T-cell (primary cell): ENCODE results near the gene FBLN7. TPM values are rescaled to one million over a fixed set of nuclear protein-coding genes. Genes with fewer than 3 reads are reported as not detected.
A peak's percentile ranks its signal among the peaks of the same experiment; 100 is the strongest.
"Not testable (repeated sequence)": the region's sequence is repeated elsewhere in the genome, so short reads cannot be mapped to it uniquely, and the experiment has no call there.

Source experiments
- ATAC-seq, 4 experiments: fragments of 200-7000 bp in 3 of 4; fragments of 150-1000 bp in 1 of 4; cut with Tn5 transposase; replicated peaks in 1 of 4; 1 replicate in 3 of 4; 2 replicates in 1 of 4; pipeline ENCODE4 v1.10.0; 2021; ENCODE audit warnings: moderate library complexity in 3 of 4, mild to moderate bottlenecking in 2 of 4, moderate number of reproducible peaks in 1 of 4
- CTCF ChIA-PET, 2 donors: fragments of 300-600 bp; sonication (Branson Sonifier 250); formaldehyde crosslinking; loops; one replicate each; lab custom pipeline; 2022; ENCODE audit warnings: antibody characterized with exemption in 2 of 2; lab: Charles Lee
- POLR2A ChIA-PET, 2 donors: fragments of 300-600 bp; sonication (Branson Sonifier 250); formaldehyde crosslinking; loops; one replicate each; lab custom pipeline; 2022; ENCODE audit warnings: antibody characterized with exemption in 2 of 2; lab: Charles Lee
- DNase-seq, 35 experiments: peaks; one replicate each; pipeline versions ENCODE4 v3.0.0 to v3.0.0-alpha.2; 2013 to 2023
- H3K27ac ChIP-seq: one replicate; pipeline ENCODE4 v1.5.1; 2013; ENCODE audit warnings: low read length
- H3K27me3 ChIP-seq, 2 experiments: replicated peaks in 1 of 2; 1 replicate in 1 of 2; 2 replicates in 1 of 2; pipeline versions ENCODE4 v1.6.1 to v1.7.0; 2013; ENCODE audit warnings: low read length in 1 of 2, mixed read lengths in 1 of 2; ENCODE audit not compliant: control insufficient read depth in 2 of 2, insufficient read depth in 2 of 2; ENCODE audit errors: extremely low read depth in 1 of 2
- H3K36me3 ChIP-seq, 2 donors: 1 replicate in 1 of 2; 2 replicates in 1 of 2; pipeline versions ENCODE4 v1.6.1 to v1.7.0; 2013; ENCODE audit warnings: low read length in 1 of 2; ENCODE audit not compliant: control insufficient read depth in 2 of 2, insufficient read depth in 1 of 2; ENCODE audit errors: extremely low read depth in 1 of 2
- H3K4me1 ChIP-seq, 2 experiments: 1 replicate in 1 of 2; 2 replicates in 1 of 2; pipeline versions ENCODE4 v1.6.1 to v1.7.0; 2013; ENCODE audit warnings: low read length in 2 of 2, mixed read lengths in 1 of 2; ENCODE audit not compliant: insufficient read depth in 2 of 2, control insufficient read depth in 1 of 2; ENCODE audit errors: extremely low read depth in 1 of 2
- H3K4me3 ChIP-seq, 2 donors: 1 replicate in 1 of 2; 2 replicates in 1 of 2; pipeline versions ENCODE4 v1.5.1 to v1.7.0; 2013; ENCODE audit warnings: mild to moderate bottlenecking in 2 of 2, low read length in 1 of 2, moderate library complexity in 1 of 2; ENCODE audit not compliant: control insufficient read depth in 1 of 2; ENCODE audit errors: extremely low read depth in 1 of 2
- H3K9me3 ChIP-seq: 2 replicates; pipeline ENCODE4 v1.7.0; 2013
- H3K27ac Mint-ChIP-seq, 2 donors: one replicate each; pipeline ENCODE4 v1.8.0; 2020 to 2021; ENCODE audit warnings: mild to moderate bottlenecking in 2 of 2, mixed read lengths in 2 of 2
- H3K27me3 Mint-ChIP-seq, 2 donors: one replicate each; pipeline ENCODE4 v1.8.0; 2021 to 2022; ENCODE audit warnings: mixed read lengths in 2 of 2
- H3K36me3 Mint-ChIP-seq: one replicate; pipeline ENCODE4 v1.8.0; 2021; ENCODE audit warnings: mixed read lengths
- H3K4me1 Mint-ChIP-seq, 3 donors: one replicate each; pipeline ENCODE4 v1.8.0; 2020 to 2022; ENCODE audit warnings: mixed read lengths in 3 of 3, mild to moderate bottlenecking in 1 of 3
- H3K4me3 Mint-ChIP-seq, 3 donors: one replicate each; pipeline ENCODE4 v1.8.0; 2020 to 2022; ENCODE audit warnings: mild to moderate bottlenecking in 3 of 3, mixed read lengths in 3 of 3, moderate library complexity in 3 of 3
- H3K9me3 Mint-ChIP-seq, 3 donors: one replicate each; pipeline ENCODE4 v1.8.0; 2020 to 2022; ENCODE audit warnings: mixed read lengths in 3 of 3
- WGBS: methylation state at CpG from one replicate; pipeline ENCODE4 v1.1.5; 2013; ENCODE audit warnings: missing lambda C conversion rate; ENCODE audit not compliant: insufficient coverage; 5-methylcytosine and 5-hydroxymethylcytosine counted together
- total RNA-seq, 35 experiments: library from RNA in 6 of 35; stranded (reverse) in 6 of 35; fragments of 120-200 nt in 1 of 35; gene quantifications; one replicate each; pipeline versions ENCODE4 v1.2.1 to v1.2.4 and lab custom pipeline; 2013 to 2026

FBLN7 gene
- total RNA-seq, 5 donors from 2014 or later (not counting 1 experiment from before 2014, with no cell fraction given): 11.9 to 68.5 (median 48.8) TPM

DNA sequence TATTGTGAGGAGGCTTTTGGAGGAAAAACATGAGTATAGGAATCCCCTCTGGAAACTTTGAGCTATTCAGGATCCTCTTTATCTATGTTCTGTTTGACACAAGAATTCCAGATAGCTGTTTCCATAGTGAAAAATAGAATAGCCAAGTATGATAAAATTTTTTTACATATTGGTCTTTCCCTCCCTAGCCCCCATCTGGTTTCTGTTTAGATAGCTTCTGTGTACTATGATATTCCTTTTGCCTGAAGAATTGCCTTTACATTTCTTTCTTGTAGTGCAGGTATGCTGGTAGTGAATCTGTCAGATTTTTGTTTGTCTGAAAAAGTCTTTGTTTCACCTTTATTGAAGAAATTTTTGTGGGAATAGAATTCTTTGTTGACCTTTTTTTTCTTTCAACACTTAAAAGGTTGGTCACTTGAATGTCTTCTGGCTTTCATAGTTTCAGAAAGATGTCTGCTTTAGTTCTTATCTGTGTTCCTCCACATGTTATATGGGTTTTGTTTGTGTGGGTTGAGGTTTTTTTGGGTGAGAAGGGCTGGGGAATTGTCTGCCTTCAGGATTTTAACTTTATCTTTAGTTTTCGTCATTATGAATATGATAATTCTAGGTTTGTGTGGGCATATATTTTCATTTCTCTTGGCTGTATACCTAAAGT lies 29.9 kb upstream of the FBLN7 start:
- POLR2A ChIA-PET: no interaction called here
- H3K9me3 Mint-ChIP-seq: peaks cover 0 to 21% (median 9%) of the 10 kb centered on the region in 3 donors
- no peaks in the 10 kb centered on the region for H3K27me3 Mint-ChIP-seq
- no CpG with 5 or more reads among the region's 1 CpG for WGBS
- H3K4me1 Mint-ChIP-seq: no peaks in the 10 kb centered on the region
- DNase-seq (no peak), ATAC-seq (no peak)
- H3K4me1 ChIP-seq: no peaks in the 10 kb centered on the region
- no peak overlapping the region for H3K27ac ChIP-seq
- H3K27ac Mint-ChIP-seq: no peak overlapping the region
- H3K4me3 ChIP-seq: no peak overlapping the region
- H3K36me3 Mint-ChIP-seq: peaks cover 76% of the 10 kb centered on the region
- H3K27me3 ChIP-seq: no peaks in the 10 kb centered on the region
- CTCF ChIA-PET: no interaction called here
- H3K9me3 ChIP-seq: peaks cover 9% of the 10 kb centered on the region
- H3K36me3 ChIP-seq: peaks cover 3 to 67% of the 10 kb centered on the region in 2 donors
- no peak overlapping the region for H3K4me3 Mint-ChIP-seq

DNA sequence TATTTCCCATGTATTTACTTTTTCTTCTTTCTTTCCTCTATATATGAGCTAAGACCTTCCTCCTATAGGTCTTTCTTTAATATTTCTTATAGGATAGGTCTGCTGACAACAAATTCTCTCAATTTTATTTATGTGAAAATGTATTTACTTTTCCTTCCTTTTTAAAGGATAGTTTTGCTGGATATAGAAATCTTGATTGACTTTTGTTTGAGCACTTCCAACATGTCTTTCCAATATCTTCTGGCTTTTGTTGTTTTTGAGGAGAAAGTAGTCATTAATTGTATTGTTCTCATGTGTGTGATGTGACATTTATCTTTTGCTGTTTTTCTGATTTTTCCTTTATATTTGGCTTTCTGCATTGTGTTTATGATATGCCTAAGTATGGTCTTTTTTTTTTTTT lies 28.9 kb upstream of the FBLN7 start:
- peaks cover 0 to 21% (median 9%) of the 10 kb centered on the region in 3 donors for H3K9me3 Mint-ChIP-seq
- ATAC-seq: no peak
- DNase-seq: no peak
- H3K4me1 Mint-ChIP-seq: no peaks in the 10 kb centered on the region
- ChIA-PET POLR2A (interaction anchor here (0.6 kb wide), 2 partner anchors 10 to 1041 kb away, joined by 4 to 5 read pairs; no protein-coding TSS in a partner anchor), CTCF (interaction anchor here in 1 of 2 donors (0.6 kb wide), 1 partner anchor 217 kb away, joined by 4 read pairs; no protein-coding TSS in a partner anchor)
- H3K27ac ChIP-seq: no peak overlapping the region
- H3K4me1 ChIP-seq: no peaks in the 10 kb centered on the region
- no peak overlapping the region for H3K4me3 Mint-ChIP-seq
- no peaks in the 10 kb centered on the region for H3K27me3 ChIP-seq
- H3K9me3 ChIP-seq: peaks cover 9% of the 10 kb centered on the region
- peaks cover 3 to 68% of the 10 kb centered on the region in 2 donors for H3K36me3 ChIP-seq
- no peak overlapping the region for H3K27ac Mint-ChIP-seq
- no peaks in the 10 kb centered on the region for H3K27me3 Mint-ChIP-seq
- H3K36me3 Mint-ChIP-seq: peaks cover 74% of the 10 kb centered on the region
- no peak overlapping the region for H3K4me3 ChIP-seq

DNA sequence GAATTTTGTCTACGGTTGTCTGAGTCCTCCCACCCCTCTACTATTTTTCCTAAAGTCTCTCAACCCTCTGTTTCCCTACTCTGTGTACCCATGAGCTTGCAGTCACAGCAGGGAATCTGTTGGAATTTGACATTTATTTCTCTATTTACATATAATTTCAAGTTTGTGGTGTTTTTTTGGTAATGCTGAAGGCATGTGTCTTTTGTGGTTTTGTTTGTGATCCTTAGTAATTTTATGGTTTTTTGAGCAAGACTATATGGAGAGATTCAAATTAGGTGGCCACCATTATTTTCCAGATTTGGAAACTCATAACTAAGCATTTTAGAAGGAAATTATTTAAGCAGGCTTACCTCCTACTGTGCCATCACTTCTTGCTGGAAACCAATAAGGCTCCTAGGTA lies 27.2 kb upstream of the FBLN7 start:
- Histone ChIP-seq H3K36me3 (peaks cover 3 to 58% of the 10 kb centered on the region in 2 donors), H3K27ac (no peak overlapping the region), H3K4me3 (no peak overlapping the region), H3K4me1 (no peaks in the 10 kb centered on the region), H3K9me3 (peaks cover 9% of the 10 kb centered on the region), H3K27me3 (no peaks in the 10 kb centered on the region)
- peaks cover 67% of the 10 kb centered on the region for H3K36me3 Mint-ChIP-seq
- H3K4me1 Mint-ChIP-seq: no peaks in the 10 kb centered on the region
- POLR2A ChIA-PET: no interaction called here
- no peak overlapping the region for H3K4me3 Mint-ChIP-seq
- CTCF ChIA-PET: interaction anchor here in 1 of 2 donors (0.7 kb wide), 1 partner anchor 77 kb away, joined by 3 read pairs; no protein-coding TSS in a partner anchor
- H3K27me3 Mint-ChIP-seq: no peaks in the 10 kb centered on the region
- DNase-seq (no peak), ATAC-seq (no peak)
- H3K9me3 Mint-ChIP-seq: peaks cover 0 to 21% (median 9%) of the 10 kb centered on the region in 3 donors
- no CpG with 5 or more reads among the region's 1 CpG for WGBS
- H3K27ac Mint-ChIP-seq: no peak overlapping the region

DNA sequence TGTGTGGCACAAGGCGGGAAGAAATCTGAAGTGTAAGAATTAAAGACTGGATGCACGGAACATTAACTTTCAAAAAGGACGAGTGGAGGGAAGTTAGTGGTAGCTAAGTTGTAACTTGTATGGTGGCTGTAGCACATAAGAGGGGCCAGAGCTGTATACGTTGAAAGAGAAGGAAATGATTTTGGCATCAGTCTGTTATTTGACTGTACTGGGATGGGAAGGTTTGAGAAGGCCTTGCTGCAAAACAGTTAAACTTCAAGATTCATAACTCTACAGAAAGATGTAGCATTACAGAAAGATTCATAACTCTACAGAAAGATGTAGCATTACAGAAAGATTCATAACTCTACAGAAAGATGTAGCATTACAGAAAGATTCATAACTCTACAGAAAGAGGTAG lies 24.8 kb upstream of the FBLN7 start:
- H3K4me1 Mint-ChIP-seq, H3K27ac ChIP-seq, H3K4me3 Mint-ChIP-seq, DNase-seq, POLR2A ChIA-PET, H3K4me3 ChIP-seq, H3K27ac Mint-ChIP-seq, CTCF ChIA-PET, H3K27me3 ChIP-seq, H3K4me1 ChIP-seq, H3K27me3 Mint-ChIP-seq, H3K9me3 ChIP-seq, ATAC-seq: not testable (repeated sequence)
- peaks cover 2 to 54% of the 10 kb centered on the region in 2 donors for H3K36me3 ChIP-seq
- Mint-ChIP-seq H3K36me3 (peaks cover 52% of the 10 kb centered on the region), H3K9me3 (peaks cover 0 to 16% (median 9%) of the 10 kb centered on the region in 3 donors)
- WGBS: 98% methylated on average over 4 of the region's 4 CpGs

DNA sequence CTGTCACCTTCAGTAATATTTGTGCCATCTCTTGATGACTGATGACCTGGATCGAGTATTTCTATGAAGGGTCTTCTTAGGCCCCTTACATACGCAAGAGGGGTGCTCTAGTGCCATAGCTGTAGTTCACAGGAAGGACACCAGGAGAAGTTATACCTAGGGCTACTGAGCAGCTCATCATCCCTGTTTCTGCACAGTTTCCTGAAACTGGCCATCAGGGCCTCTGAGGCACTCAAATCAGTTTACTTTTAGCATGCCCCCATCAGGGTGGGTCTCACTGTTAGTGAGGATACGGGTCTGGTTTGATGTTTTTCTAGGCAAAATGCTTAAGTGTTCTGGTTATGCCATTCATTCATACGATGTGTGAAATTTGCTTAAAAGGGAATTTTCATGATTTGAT lies 20.0 kb upstream of the FBLN7 start:
- Histone ChIP-seq H3K27ac (no peak overlapping the region), H3K4me3 (no peak overlapping the region), H3K36me3 (peaks cover 0 to 18% of the 10 kb centered on the region in 2 donors), H3K9me3 (no peaks in the 10 kb centered on the region), H3K4me1 (no peaks in the 10 kb centered on the region), H3K27me3 (no peaks in the 10 kb centered on the region)
- Mint-ChIP-seq H3K4me3 (no peak overlapping the region), H3K27me3 (no peaks in the 10 kb centered on the region), H3K36me3 (peaks cover 14% of the 10 kb centered on the region), H3K9me3 (no peaks in the 10 kb centered on the region), H3K4me1 (no peaks in the 10 kb centered on the region), H3K27ac (no peak overlapping the region)
- CTCF ChIA-PET: interaction anchor here in 1 of 2 donors (1.2 kb wide), 1 partner anchor 385 kb away, joined by 3 read pairs; no protein-coding TSS in a partner anchor
- 100% methylated on average over 3 of the region's 4 CpGs for WGBS
- no peak for ATAC-seq
- no peak for DNase-seq
- POLR2A ChIA-PET: no interaction called here

DNA sequence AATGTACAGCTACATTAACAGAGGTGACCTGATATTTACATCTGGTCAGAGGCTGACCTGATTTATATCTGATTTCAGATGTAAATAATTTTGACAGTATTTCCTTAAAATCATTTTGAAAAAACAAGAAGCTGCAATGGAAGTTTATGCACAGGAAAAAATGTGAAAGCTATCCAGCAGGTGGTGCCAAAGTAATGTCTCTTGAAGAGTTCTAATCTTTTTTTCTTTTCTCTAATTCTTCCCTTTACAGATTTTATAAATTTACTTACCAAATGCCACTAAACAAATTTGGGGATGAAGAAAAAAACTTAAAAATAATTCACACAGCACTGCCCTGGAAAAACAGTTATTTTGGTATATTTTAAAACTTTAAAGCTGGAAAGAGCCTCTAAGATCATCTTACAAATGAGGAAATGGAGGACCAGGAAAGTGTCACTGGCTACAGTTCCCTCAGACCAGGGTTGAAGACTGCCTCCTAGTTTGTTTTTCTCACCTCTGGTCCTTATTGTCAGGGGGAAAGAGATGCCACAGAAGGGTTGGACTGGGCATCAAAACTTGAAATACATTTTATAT lies 16.4 kb upstream of the FBLN7 start:
- peak in 24 of 35 experiments; percentile 12 to 76 (median 40) for DNase-seq
- no peak overlapping the region for H3K4me3 Mint-ChIP-seq
- H3K27me3 ChIP-seq: no peaks in the 10 kb centered on the region
- ATAC-seq: peak in 1 of 4 experiments; percentile 39
- POLR2A ChIA-PET: interaction anchor here (0.6 to 0.7 kb wide), 3 partner anchors 199 to 462 kb away, joined by 3 to 4 read pairs (median 3); partner anchors contain the start of gene RGPD8 (in 1 of the 2)
- no peak overlapping the region for H3K27ac ChIP-seq
- H3K4me1 ChIP-seq: no peaks in the 10 kb centered on the region
- CTCF ChIA-PET: interaction anchor here (0.6 to 1.5 kb wide), 13 partner anchors 13 to 456 kb away, joined by 3 to 5 read pairs (median 3); partner anchors contain the start of genes RGPD8 (in 1 of the 2) and ZC3H8 (in 1 of the 2)
- peaks cover 17% of the 10 kb centered on the region for H3K36me3 Mint-ChIP-seq
- H3K4me3 ChIP-seq: no peak overlapping the region
- peaks cover 0 to 13% of the 10 kb centered on the region in 2 donors for H3K36me3 ChIP-seq
- no peaks in the 10 kb centered on the region for H3K4me1 Mint-ChIP-seq
- peaks cover 0 to 8% (median 0%) of the 10 kb centered on the region in 3 donors for H3K9me3 Mint-ChIP-seq
- no peaks in the 10 kb centered on the region for H3K9me3 ChIP-seq
- no peaks in the 10 kb centered on the region for H3K27me3 Mint-ChIP-seq
- no peak overlapping the region for H3K27ac Mint-ChIP-seq
